GM18873 (cell line): ENCODE data around the gene ATP6V1G3.
"Not testable (repeated sequence)": the region's sequence is repeated elsewhere in the genome, so short reads cannot be mapped to it uniquely, and the experiment has no call there.

Source experiments
- ATAC-seq: cut with Tn5 transposase; IDR thresholded peaks from one replicate; pipeline ENCODE4 v1.9.1; 2021; ENCODE audit warnings: mild to moderate bottlenecking, moderate library complexity, moderate number of reproducible peaks; ENCODE audit not compliant: unreplicated experiment, low FRiP score

The ATP6V1G3 gene

GRCh38 chr1:198540580-198540979 lies at the start of gene ATP6V1G3:
Gene ATP6V1G3 (minus strand): TSS chr1:198540680. CDS start chr1:198540650, 30 bp downstream.
- no peak for ATAC-seq

GRCh38 chr1:198588845-198589244 lies 48.4 kb upstream of the ATP6V1G3 start:
- no peak for ATAC-seq

- no peak for ATAC-seq
These were observed 43.7 kb upstream of the ATP6V1G3 start for GRCh38 chr1:198584163-198584562.

- not testable (repeated sequence) for ATAC-seq
These were observed 42.8 kb upstream of the ATP6V1G3 start for GRCh38 chr1:198583209-198583802.

- no peak for ATAC-seq
These were observed 37.0 kb upstream of the ATP6V1G3 start for GRCh38 chr1:198577444-198577843.

GRCh38 chr1:198575798-198576641 lies 35.5 kb upstream of the ATP6V1G3 start:
- ATAC-seq: peak; percentile 69

- no peak for ATAC-seq
These were observed 34.8 kb upstream of the ATP6V1G3 start for GRCh38 chr1:198575292-198575691.

- no peak for ATAC-seq
These were observed 33.8 kb upstream of the ATP6V1G3 start for GRCh38 chr1:198574325-198574724.

GRCh38 chr1:198564716-198565115 lies 24.2 kb upstream of the ATP6V1G3 start:
- no peak for ATAC-seq

GRCh38 chr1:198564157-198564556 lies 23.7 kb upstream of the ATP6V1G3 start:
- no peak for ATAC-seq

- no peak for ATAC-seq
These were observed 23.1 kb upstream of the ATP6V1G3 start for GRCh38 chr1:198563583-198563982.

GRCh38 chr1:198560161-198560560 lies 19.7 kb upstream of the ATP6V1G3 start:
- ATAC-seq: no peak

- ATAC-seq: no peak
These were observed 18.9 kb upstream of the ATP6V1G3 start for GRCh38 chr1:198559362-198559761.

GRCh38 chr1:198558402-198558801 lies 17.9 kb upstream of the ATP6V1G3 start:
- no peak for ATAC-seq

GRCh38 chr1:198556971-198557370 lies 16.5 kb upstream of the ATP6V1G3 start:
- ATAC-seq: peak; percentile 91

GRCh38 chr1:198552668-198553416 lies 12.4 kb upstream of the ATP6V1G3 start:
- ATAC-seq: no peak

GRCh38 chr1:198550941-198551524 lies 10.6 kb upstream of the ATP6V1G3 start:
- ATAC-seq: no peak

GRCh38 chr1:198549866-198550265 lies 9.4 kb upstream of the ATP6V1G3 start:
- ATAC-seq: peak; percentile 75

GRCh38 chr1:198548890-198549289 lies 8.4 kb upstream of the ATP6V1G3 start:
- no peak for ATAC-seq

GRCh38 chr1:198545156-198545555 lies 4.7 kb upstream of the ATP6V1G3 start:
- ATAC-seq: no peak

- ATAC-seq: no peak
These were observed 3.8 kb upstream of the ATP6V1G3 start for GRCh38 chr1:198544265-198544664.
